A673 (cell line): Measurements from ENCODE around the gene TES.

Experiments used
- EZH2 ChIP-seq: fragments of 200-600 bp; sonication (generic); IDR thresholded peaks from 2 replicates; pipeline ENCODE4 v1.6.1; 2017; ENCODE audit warnings: borderline replicate concordance, low read depth, mild to moderate bottlenecking, mixed read lengths, antibody characterized with exemption, low read length; ENCODE audit not compliant: poor library complexity, severe bottlenecking
- TF ChIP-seq, protein P1 (sequence below): fragments of 300-800, 200-600 bp; sonication (generic); conservative IDR thresholded peaks from 2 replicates; pipeline ENCODE4 v1.5.1; 2017; ENCODE audit warnings: low read depth, mild to moderate bottlenecking, antibody characterized with exemption, low read length, moderate library complexity, mixed read lengths

DNA sequence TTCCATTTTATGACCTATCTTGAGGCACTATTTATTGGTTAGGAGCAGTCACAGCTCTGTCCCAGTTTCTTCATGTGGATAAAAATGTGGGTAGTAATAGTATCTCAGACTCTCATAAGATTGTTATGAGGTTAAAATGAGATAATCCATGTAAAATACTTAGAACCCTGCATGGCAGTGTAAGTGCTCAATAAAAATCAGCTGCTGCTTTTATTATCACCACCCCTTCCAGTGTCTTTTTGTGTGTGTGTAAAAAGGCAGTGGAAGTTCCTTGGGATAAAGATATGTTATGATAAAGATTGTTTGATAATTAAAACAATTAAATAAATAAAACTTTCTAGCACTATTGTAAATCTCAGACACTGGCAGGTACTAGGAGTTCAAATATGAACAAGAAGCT is 15.5 kb downstream of the TES start:
- TF ChIP-seq EZH2, result no peak
- TF ChIP-seq, protein P1, sequence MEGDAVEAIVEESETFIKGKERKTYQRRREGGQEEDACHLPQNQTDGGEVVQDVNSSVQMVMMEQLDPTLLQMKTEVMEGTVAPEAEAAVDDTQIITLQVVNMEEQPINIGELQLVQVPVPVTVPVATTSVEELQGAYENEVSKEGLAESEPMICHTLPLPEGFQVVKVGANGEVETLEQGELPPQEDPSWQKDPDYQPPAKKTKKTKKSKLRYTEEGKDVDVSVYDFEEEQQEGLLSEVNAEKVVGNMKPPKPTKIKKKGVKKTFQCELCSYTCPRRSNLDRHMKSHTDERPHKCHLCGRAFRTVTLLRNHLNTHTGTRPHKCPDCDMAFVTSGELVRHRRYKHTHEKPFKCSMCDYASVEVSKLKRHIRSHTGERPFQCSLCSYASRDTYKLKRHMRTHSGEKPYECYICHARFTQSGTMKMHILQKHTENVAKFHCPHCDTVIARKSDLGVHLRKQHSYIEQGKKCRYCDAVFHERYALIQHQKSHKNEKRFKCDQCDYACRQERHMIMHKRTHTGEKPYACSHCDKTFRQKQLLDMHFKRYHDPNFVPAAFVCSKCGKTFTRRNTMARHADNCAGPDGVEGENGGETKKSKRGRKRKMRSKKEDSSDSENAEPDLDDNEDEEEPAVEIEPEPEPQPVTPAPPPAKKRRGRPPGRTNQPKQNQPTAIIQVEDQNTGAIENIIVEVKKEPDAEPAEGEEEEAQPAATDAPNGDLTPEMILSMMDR, result no peak
